HCT116 (cell line): ENCODE data around the gene SLC24A3. TPM values are rescaled to one million over a fixed set of nuclear protein-coding genes. Genes with fewer than 3 reads are reported as not detected.

Source experiments
- ATAC-seq: fragments of 200-7000 bp; cut with Tn5 transposase; 2 replicates; pipeline ENCODE4 v1.9.1; 2020; ENCODE audit warnings: mild to moderate bottlenecking, moderate library complexity
- BruUV-seq: library from RNA; stranded (reverse); fragments of 400-500 nt; replicated peaks from 2 replicates; lab custom pipeline; 2021; lab: Mats Ljungman, UMichigan
- CTCF ChIA-PET: fragments of 300-600 bp; sonication (Branson Sonifier 250); formaldehyde crosslinking; loops from one replicate; lab custom pipeline; 2021; ENCODE audit warnings: antibody characterized with exemption; lab: Charles Lee
- POLR2A ChIA-PET: fragments of 300-600, 350-600 bp; sonication (Branson Sonifier 250); formaldehyde crosslinking; loops from one replicate; lab custom pipeline; 2021; ENCODE audit warnings: antibody characterized with exemption; lab: Charles Lee
- RAD21 ChIA-PET, 2 experiments: fragments of 300-600 bp; sonication (Branson Sonifier 250); formaldehyde crosslinking; loops; one replicate each; lab custom pipeline; 2023; ENCODE audit warnings: low total read pairs in 2 of 2; ENCODE audit not compliant: uncharacterized antibody in 2 of 2, unreplicated experiment in 2 of 2, low non-redundant PET in 1 of 2; lab: Charles Lee
- DNase-seq: peaks from one replicate; pipeline ENCODE4 v3.0.0-alpha.2; 2010; ENCODE audit warnings: low read depth, low spot score
- H2AFZ ChIP-seq: fragments of 200-600 bp; shearing (Covaris generic), sonication (generic); 2 replicates; pipeline ENCODE4 v1.6.1; 2017; ENCODE audit warnings: low read depth, mixed run types, mixed read lengths, antibody characterized with exemption, low read length; ENCODE audit not compliant: poor library complexity, severe bottlenecking
- H3K27ac ChIP-seq: 2 replicates; pipeline ENCODE4 v1.5.1; 2012; ENCODE audit warnings: low read depth, low read length
- H3K27me3 ChIP-seq: fragments of 200-600 bp; sonication (generic); 2 replicates; pipeline ENCODE4 v1.6.1; 2016; ENCODE audit warnings: mixed run types, low read length, mixed read lengths; ENCODE audit not compliant: insufficient read depth
- H3K36me3 ChIP-seq, 2 experiments: fragments of 200-500 bp in 1 of 2; fragments of 200-600 bp in 1 of 2; sonication (Bioruptor generic) in 1 of 2; sonication (generic) in 1 of 2; 2 replicates each; pipeline versions ENCODE4 v1.5.1 to v1.6.1; 2014 to 2016; ENCODE audit warnings: low read length in 2 of 2, inconsistent platforms in 1 of 2, mixed read lengths in 1 of 2, mixed run types in 1 of 2; ENCODE audit not compliant: insufficient read depth in 2 of 2, control insufficient read depth in 1 of 2
- H3K4me1 ChIP-seq, 2 experiments: fragments of 200-600 bp in 1 of 2; sonication (generic) in 1 of 2; 2 replicates each; pipeline versions ENCODE4 v1.5.1 to v1.6.1; 2012 to 2017; ENCODE audit warnings: low read length in 2 of 2, inconsistent platforms in 1 of 2, mild to moderate bottlenecking in 1 of 2, mixed read lengths in 1 of 2, mixed run types in 1 of 2, moderate library complexity in 1 of 2; ENCODE audit not compliant: insufficient read depth in 2 of 2, control insufficient read depth in 1 of 2
- H3K4me2 ChIP-seq: fragments of 200-600 bp; sonication (generic); 2 replicates; pipeline ENCODE4 v1.6.1; 2017; ENCODE audit warnings: mixed run types, low read length, mixed read lengths
- H3K4me3 ChIP-seq, 2 experiments: fragments of 200-600 bp in 1 of 2; sonication (generic) in 1 of 2; replicated peaks in 1 of 2; 2 replicates each; pipeline ENCODE4 v1.5.1; 2011 to 2016; ENCODE audit warnings: low read length in 2 of 2, control low read depth in 1 of 2, low read depth in 1 of 2, mild to moderate bottlenecking in 1 of 2, mixed read lengths in 1 of 2, mixed run types in 1 of 2
- H3K79me2 ChIP-seq: fragments of 200-600 bp; sonication (generic); 2 replicates; pipeline ENCODE4 v1.6.1; 2017; ENCODE audit warnings: mild to moderate bottlenecking, mixed run types, low read length, moderate library complexity, mixed read lengths; ENCODE audit not compliant: insufficient read depth
- H3K9ac ChIP-seq: fragments of 200-600 bp; sonication (generic); 2 replicates; pipeline ENCODE4 v1.6.1; 2016; ENCODE audit warnings: low read length, mixed read lengths
- H3K9me2 ChIP-seq: fragments of 200-600 bp; sonication (generic), shearing (Covaris generic); 2 replicates; pipeline ENCODE4 v1.6.1; 2017; ENCODE audit warnings: mixed run types, mild to moderate bottlenecking, moderate library complexity; ENCODE audit not compliant: insufficient read depth
- H3K9me3 ChIP-seq, 2 experiments: fragments of 200-500 bp in 1 of 2; fragments of 200-600 bp in 1 of 2; sonication (Bioruptor generic) in 1 of 2; sonication (generic) in 1 of 2; 2 replicates each; pipeline ENCODE4 v1.6.1; 2014 to 2017; ENCODE audit warnings: low read length in 2 of 2, mixed read lengths in 2 of 2, inconsistent platforms in 1 of 2, low read depth in 1 of 2, mild to moderate bottlenecking in 1 of 2, mixed run types in 1 of 2, moderate library complexity in 1 of 2; ENCODE audit not compliant: control insufficient read depth in 1 of 2, insufficient read depth in 1 of 2
- H4K20me1 ChIP-seq: fragments of 200-600 bp; sonication (generic), shearing (Covaris generic); 2 replicates; pipeline ENCODE4 v1.6.1; 2017; ENCODE audit warnings: mixed run types, mild to moderate bottlenecking, moderate library complexity; ENCODE audit not compliant: insufficient read depth
- CBX3 ChIP-seq: IDR thresholded peaks from 2 replicates; pipeline ENCODE4 v1.6.1; 2012; ENCODE audit warnings: low read depth
- ELF1 ChIP-seq: IDR thresholded peaks from 2 replicates; pipeline ENCODE4 v1.6.1; 2012; ENCODE audit warnings: low read depth, borderline replicate concordance
- FOSL1 ChIP-seq: IDR thresholded peaks from 2 replicates; pipeline ENCODE4 v1.6.1; 2012; ENCODE audit warnings: low read depth
- POLR2A ChIP-seq: IDR thresholded peaks from 2 replicates; pipeline ENCODE4 v1.7.0; 2011; ENCODE audit warnings: borderline replicate concordance; ENCODE audit not compliant: insufficient read depth, insufficient read length; ENCODE audit errors: extremely low read depth
- RAD21 ChIP-seq: IDR thresholded peaks from 2 replicates; pipeline ENCODE4 v1.6.1; 2012; ENCODE audit warnings: low read depth, mild to moderate bottlenecking
- REST ChIP-seq: IDR thresholded peaks from 2 replicates; pipeline ENCODE4 v1.6.1; 2012; ENCODE audit warnings: low read depth
- SP1 ChIP-seq: IDR thresholded peaks from 2 replicates; pipeline ENCODE4 v1.6.1; 2012; ENCODE audit warnings: low read depth
- TCF7L2 ChIP-seq: IDR thresholded peaks from 2 replicates; pipeline ENCODE4 v1.7.0; 2011; ENCODE audit warnings: borderline replicate concordance, inconsistent platforms; ENCODE audit not compliant: insufficient read depth, insufficient read length; ENCODE audit errors: extremely low read depth
- ZBTB33 ChIP-seq: IDR thresholded peaks from 2 replicates; pipeline ENCODE4 v1.6.1; 2011; ENCODE audit warnings: mild to moderate bottlenecking, low read length, moderate library complexity; ENCODE audit not compliant: insufficient replicate concordance; ENCODE audit errors: extremely low read depth
- intact Hi-C: fragments of 100-400 bp; cut with micrococcal nuclease; formaldehyde crosslinking; loops from 2 replicates; pipeline ENCODE4 v1.10.0; 2022
- total RNA-seq: library from RNA; stranded (reverse); gene quantifications from one replicate; pipeline ENCODE4 v1.2.1, GENCODE V29; 2021; ENCODE audit not compliant: unreplicated experiment

Gene SLC24A3
- total RNA-seq, 1 experiment from 2014 or later: not detected

GRCh38 chr20:19429538-19429937, 217.1 kb downstream of the SLC24A3 start:
- Histone ChIP-seq H3K9me3 (no peaks in the 10 kb centered on the region; a peak in 1 of 4 replicates), H3K9me2 (no peaks in the 10 kb centered on the region), H3K79me2 (no peaks in the 10 kb centered on the region), H3K27me3 (no peaks in the 10 kb centered on the region), H3K4me2 (no peak overlapping the region), H3K36me3 (no peaks in the 10 kb centered on the region), H3K4me3 (no peak overlapping the region), H3K9ac (no peak overlapping the region), H4K20me1 (no peaks in the 10 kb centered on the region), H2AFZ (no peak overlapping the region), H3K27ac (no peak overlapping the region), H3K4me1 (no peaks in the 10 kb centered on the region)
- BruUV-seq: no TSS peak
- ChIA-PET CTCF (no interaction called here), RAD21 (no interaction called here), POLR2A (no interaction called here)
- intact Hi-C loops: no loop called here
- DNase-seq: no peak
- no peak for ATAC-seq
- TF ChIP-seq RAD21 (no peak), REST (no peak), SP1 (no peak), CBX3 (no peak), ELF1 (no peak), ZBTB33 (no peak), FOSL1 (no peak), POLR2A (no peak), TCF7L2 (no peak)
